Keratinocyte (primary cell): Measurements from ENCODE around the gene AGPAT3. TPM values are rescaled to one million over a fixed set of nuclear protein-coding genes. Genes with fewer than 3 reads are reported as not detected.

Source experiments
- DNase-seq: peaks from one replicate; pipeline ENCODE4 v3.0.0-alpha.2; 2011; ENCODE audit warnings: low read depth, missing footprints, low spot score
- FAIRE-seq: peaks from 2 replicates; lab custom pipeline; 2011; peaks lifted over from hg19 to GRCh38; lab: Jason Lieb, UNC
- H2AFZ ChIP-seq: 2 replicates; pipeline ENCODE4 v1.6.0; 2012; ENCODE audit warnings: low read length, control low read depth, inconsistent platforms; ENCODE audit not compliant: control insufficient read depth
- H3K27ac ChIP-seq: 2 replicates; pipeline ENCODE4 v1.5.1; 2011; ENCODE audit warnings: low read length; ENCODE audit not compliant: control insufficient read depth, insufficient read depth
- H3K27me3 ChIP-seq: 3 replicates; pipeline ENCODE4 v1.6.0; 2011; ENCODE audit warnings: low read length; ENCODE audit not compliant: control insufficient read depth, insufficient read depth; ENCODE audit errors: extremely low read depth
- H3K36me3 ChIP-seq, 2 experiments: 2 replicates in 1 of 2; 3 replicates in 1 of 2; pipeline ENCODE4 v1.5.1; 2011; ENCODE audit warnings: low read length in 2 of 2, mild to moderate bottlenecking in 1 of 2; ENCODE audit not compliant: control insufficient read depth in 2 of 2, insufficient read depth in 2 of 2; ENCODE audit errors: extremely low read depth in 1 of 2
- H3K4me1 ChIP-seq: 3 replicates; pipeline ENCODE4 v1.5.1; 2011; ENCODE audit warnings: low read length; ENCODE audit not compliant: control insufficient read depth, insufficient read depth; ENCODE audit errors: extremely low read depth
- H3K4me2 ChIP-seq: 3 replicates; pipeline ENCODE4 v1.6.0; 2011; ENCODE audit warnings: low read depth, low read length; ENCODE audit not compliant: control insufficient read depth, insufficient read depth; ENCODE audit errors: extremely low read depth
- H3K4me3 ChIP-seq, 3 experiments: fragments of 200-600 bp in 1 of 3; sonication (generic) in 1 of 3; 2 replicates in 2 of 3; 3 replicates in 1 of 3; pipeline ENCODE4 v1.5.1; 2011 to 2016; ENCODE audit warnings: low read length in 3 of 3, mild to moderate bottlenecking in 3 of 3, control low read depth in 2 of 3, inconsistent platforms in 1 of 3, low read depth in 1 of 3, mixed read lengths in 1 of 3, mixed run types in 1 of 3, moderate library complexity in 1 of 3; ENCODE audit not compliant: control insufficient read depth in 2 of 3, insufficient read depth in 2 of 3; ENCODE audit errors: extremely low read depth in 1 of 3
- H3K79me2 ChIP-seq: 2 replicates; pipeline ENCODE4 v1.6.0; 2012; ENCODE audit warnings: low read length; ENCODE audit not compliant: control insufficient read depth, insufficient read depth
- H3K9ac ChIP-seq: 3 replicates; pipeline ENCODE4 v1.6.0; 2011; ENCODE audit warnings: low read length; ENCODE audit not compliant: control insufficient read depth, insufficient read depth; ENCODE audit errors: extremely low read depth
- H3K9me1 ChIP-seq: 3 replicates; pipeline ENCODE4 v1.6.0; 2011; ENCODE audit warnings: low read length; ENCODE audit not compliant: control insufficient read depth, insufficient read depth; ENCODE audit errors: extremely low read depth
- H3K9me3 ChIP-seq: 2 replicates; pipeline ENCODE4 v1.5.1; 2012; ENCODE audit warnings: low read depth, low read length; ENCODE audit not compliant: control insufficient read depth
- H4K20me1 ChIP-seq: 3 replicates; pipeline ENCODE4 v1.6.0; 2011; ENCODE audit warnings: low read length; ENCODE audit not compliant: control insufficient read depth, insufficient read depth; ENCODE audit errors: extremely low read depth
- CTCF ChIP-seq, 3 experiments: IDR thresholded peaks in 1 of 3; conservative IDR thresholded peaks in 1 of 3; optimal IDR thresholded peaks in 1 of 3; 2 replicates in 2 of 3; 3 replicates in 1 of 3; pipeline versions ENCODE3 to v1.5.1; 2011; ENCODE audit warnings: low read length in 3 of 3, mild to moderate bottlenecking in 3 of 3, moderate library complexity in 2 of 3, control low read depth in 1 of 3, inconsistent platforms in 1 of 3; ENCODE audit not compliant: insufficient read depth in 2 of 3; ENCODE audit errors: extremely low read depth in 1 of 3
- EZH2 ChIP-seq: IDR thresholded peaks from one replicate; pipeline ENCODE4 v1.6.1; 2012; ENCODE audit warnings: inconsistent platforms, mild to moderate bottlenecking, low read length, moderate library complexity
- dilution Hi-C: fragments of 300-500 bp; cut with MboI; formaldehyde crosslinking; loops from one replicate; pipeline ENCODE4 v1.7.0; 2020; ENCODE audit warnings: low sequenced_read_pairs; ENCODE audit not compliant: extremely low pct_ligation_motif_present
- polyA plus RNA-seq, 5 experiments: library from polyadenylated mRNA; depleted of rRNA in 3 of 5; stranded (reverse) in 3 of 5; stranded (forward) in 1 of 5; unstranded in 1 of 5; fragments of >200 nt; gene quantifications; 1 replicate in 1 of 5; 2 replicates in 3 of 5; 3 replicates in 1 of 5; pipeline versions ENCODE4 v1.2.1 to v1.2.3, GENCODE V29; 2011 to 2012; ENCODE audit warnings: missing spikeins in 2 of 5, low read depth in 1 of 5, low replicate concordance in 1 of 5

AGPAT3 gene
- polyA plus RNA-seq, 1 donor (not counting 4 experiments of a cell fraction or from before 2014, with no cell fraction given), result 21.7 TPM

DNA sequence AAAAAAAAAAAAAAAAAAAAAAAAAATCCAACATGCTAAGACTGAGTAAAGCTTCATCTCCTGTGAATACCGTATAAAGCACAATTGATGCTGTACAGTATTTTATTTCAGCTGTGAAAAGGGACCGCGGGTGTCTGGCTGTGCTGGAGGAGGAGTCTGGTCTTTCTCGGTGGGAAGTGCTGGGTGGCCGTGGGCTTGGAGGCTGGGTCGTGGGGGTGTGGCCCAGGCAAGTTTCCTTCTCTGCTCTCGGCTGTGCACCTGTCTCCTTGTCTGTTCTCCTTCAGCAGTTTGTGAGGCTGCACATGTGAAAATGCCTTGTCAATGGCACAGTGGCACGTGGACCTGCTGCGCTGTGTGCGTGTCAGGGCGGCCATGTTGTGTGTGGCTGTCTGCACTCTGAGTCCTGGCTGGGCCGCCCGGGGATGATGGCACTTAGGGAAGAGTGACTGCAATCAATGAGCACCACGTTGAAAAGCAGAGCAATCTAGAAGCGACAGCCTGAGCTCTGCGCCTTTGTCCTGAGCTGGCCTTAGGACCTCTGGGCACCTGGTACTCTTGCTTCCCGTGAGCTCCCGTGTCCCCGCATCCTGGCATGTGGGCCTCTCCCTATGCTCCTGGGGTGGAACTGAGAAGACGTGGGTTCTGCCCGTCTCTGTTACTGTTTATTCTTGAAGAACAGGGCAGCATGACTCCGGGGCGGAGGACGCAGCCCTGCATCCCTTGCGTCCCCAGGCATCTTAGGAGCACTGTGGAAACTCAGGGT, 14.5 kb downstream of the AGPAT3 start:
- Histone ChIP-seq H3K4me2 (peak overlapping the region; percentile 37), H3K9ac (no peak overlapping the region), H4K20me1 (peaks cover 15% of the 10 kb centered on the region), H2AFZ (no peak overlapping the region), H3K27ac (no peak overlapping the region), H3K9me1 (peaks cover 6% of the 10 kb centered on the region), H3K4me3 (no peak overlapping the region), H3K4me1 (peaks cover 12% of the 10 kb centered on the region), H3K27me3 (no peaks in the 10 kb centered on the region), H3K36me3 (peaks cover 4 to 5% of the 10 kb centered on the region in 2 experiments), H3K9me3 (no peaks in the 10 kb centered on the region), H3K79me2 (peaks cover 30% of the 10 kb centered on the region)
- TF ChIP-seq CTCF (optimal IDR thresholded peaks at IDR 0.05 in 1 of 3, IDR thresholded peaks at IDR 0.05 in 1 of 3, conservative IDR thresholded peaks at IDR 0.05 in 1 of 3; ENCODE audit: extremely low read depth in 1 of 3, insufficient read depth in 2 of 3, low read length in 3 of 3) (no peak), EZH2 (no peak)
- DNase-seq, result no peak
- FAIRE-seq, result no peak
- dilution Hi-C loops, result no loop called here

DNA sequence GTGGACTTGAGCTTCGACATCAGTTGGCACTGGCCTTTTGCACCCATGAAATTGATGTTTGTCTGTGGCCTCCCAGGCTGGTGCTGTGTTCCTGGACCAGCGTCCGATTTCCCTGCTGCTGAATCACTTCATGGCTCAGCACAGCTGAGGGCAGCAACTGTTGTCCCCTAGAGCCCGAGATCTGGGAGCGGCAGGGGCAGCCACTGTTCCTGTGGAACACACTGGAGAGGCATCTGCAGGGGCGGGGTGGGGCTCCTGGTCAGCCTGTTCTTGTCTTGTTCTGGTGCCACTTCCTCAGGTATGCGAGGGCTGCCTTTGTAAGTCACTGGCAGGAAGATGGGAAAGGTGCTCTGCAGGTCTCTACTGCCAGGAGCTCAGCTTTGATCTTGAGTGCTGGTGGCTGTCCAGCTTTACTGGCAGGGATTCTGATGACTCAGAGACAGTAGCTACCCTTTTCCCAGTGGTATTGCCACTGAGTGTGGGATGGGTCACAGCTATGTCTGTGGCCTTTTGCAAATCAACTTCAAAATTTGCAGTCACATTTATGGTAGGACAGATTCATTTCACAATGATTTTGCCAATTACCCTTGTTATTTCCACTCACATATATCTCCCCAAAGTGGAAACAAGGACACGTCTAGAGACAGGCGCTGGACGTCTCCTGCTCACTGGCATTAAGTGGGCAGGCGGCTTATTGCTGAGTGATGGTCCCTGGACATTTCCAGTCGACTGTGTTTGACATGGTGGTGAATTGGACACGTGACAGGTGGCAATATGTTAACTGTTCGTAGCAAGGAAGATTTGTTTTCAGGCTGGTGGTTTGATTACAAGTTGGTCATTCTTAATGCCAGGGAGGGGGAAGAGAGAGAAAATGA, 15.3 kb downstream of the AGPAT3 start:
- TF ChIP-seq CTCF (optimal IDR thresholded peaks at IDR 0.05 in 1 of 3, IDR thresholded peaks at IDR 0.05 in 1 of 3, conservative IDR thresholded peaks at IDR 0.05 in 1 of 3; ENCODE audit: extremely low read depth in 1 of 3, insufficient read depth in 2 of 3, low read length in 3 of 3) (no peak), EZH2 (no peak)
- Histone ChIP-seq H2AFZ (no peak overlapping the region), H3K4me2 (peak overlapping the region; percentile 37), H3K9me3 (no peaks in the 10 kb centered on the region), H3K9me1 (peaks cover 6% of the 10 kb centered on the region), H3K27me3 (no peaks in the 10 kb centered on the region), H3K4me3 (no peak overlapping the region), H3K79me2 (peaks cover 35% of the 10 kb centered on the region), H3K36me3 (peaks cover 4 to 5% of the 10 kb centered on the region in 2 experiments), H3K27ac (no peak overlapping the region), H3K4me1 (peaks cover 17% of the 10 kb centered on the region), H4K20me1 (peaks cover 15% of the 10 kb centered on the region), H3K9ac (no peak overlapping the region)
- FAIRE-seq (peak; percentile 63), DNase-seq (no peak)
- dilution Hi-C loops, result no loop called here
